Endothelial cell (in vitro differentiated cells): ENCODE measurements around the gene PHYHD1. TPM values are rescaled to one million over a fixed set of nuclear protein-coding genes. Genes with fewer than 3 reads are reported as not detected.

Source experiments
- DNase-seq: peaks from one replicate; pipeline ENCODE4 v3.0.0; 2021; ENCODE audit warnings: low spot score
- H3K27ac Mint-ChIP-seq: one replicate; pipeline ENCODE4 v1.8.0; 2021; ENCODE audit warnings: mixed read lengths, inconsistent platforms; ENCODE audit not compliant: unreplicated experiment
- H3K27me3 Mint-ChIP-seq: one replicate; pipeline ENCODE4 v1.8.0; 2021; ENCODE audit warnings: mild to moderate bottlenecking, moderate library complexity, mixed read lengths, inconsistent platforms; ENCODE audit not compliant: unreplicated experiment
- H3K36me3 Mint-ChIP-seq: one replicate; pipeline ENCODE4 v1.8.0; 2021; ENCODE audit warnings: mild to moderate bottlenecking, low read depth, mixed read lengths, inconsistent platforms; ENCODE audit not compliant: unreplicated experiment
- H3K4me1 Mint-ChIP-seq: one replicate; pipeline ENCODE4 v1.8.0; 2021; ENCODE audit warnings: mild to moderate bottlenecking, mixed read lengths, inconsistent platforms; ENCODE audit not compliant: unreplicated experiment
- H3K4me3 Mint-ChIP-seq: one replicate; pipeline ENCODE4 v1.8.0; 2021; ENCODE audit warnings: mild to moderate bottlenecking, mixed read lengths, inconsistent platforms; ENCODE audit not compliant: unreplicated experiment
- H3K9me3 Mint-ChIP-seq: one replicate; pipeline ENCODE4 v1.8.0; 2021; ENCODE audit warnings: mixed read lengths, inconsistent platforms; ENCODE audit not compliant: unreplicated experiment
- CTCF ChIP-seq: fragments of 200-600 bp; sonication (generic); IDR thresholded peaks from one replicate; pipeline ENCODE4 v1.5.0; 2021; ENCODE audit warnings: antibody characterized with exemption; ENCODE audit not compliant: unreplicated experiment
- total RNA-seq: library from RNA; stranded (reverse); fragmentation: NEBNext Ultra II Directional; extraction: Animal tissue kit (Norgen Biotek cat#: 25700); gene quantifications from one replicate; pipeline ENCODE4 v1.2.1, GENCODE V29; 2021; ENCODE audit not compliant: unreplicated experiment

Gene PHYHD1
- total RNA-seq, 1 donor from 2014 or later = 10.3 TPM

GRCh38 chr9:128884164-128884563 lies 36.6 kb upstream of the PHYHD1 start:
- Mint-ChIP-seq H3K27ac (peak overlapping the region; percentile 52), H3K4me3 (peak overlapping the region; percentile 51), H3K9me3 (no peaks in the 10 kb centered on the region), H3K36me3 (peaks cover 12% of the 10 kb centered on the region), H3K4me1 (peaks cover 50% of the 10 kb centered on the region), H3K27me3 (peaks cover 7% of the 10 kb centered on the region)
- no peak for DNase-seq
- TF ChIP-seq CTCF = no peak

DNA sequence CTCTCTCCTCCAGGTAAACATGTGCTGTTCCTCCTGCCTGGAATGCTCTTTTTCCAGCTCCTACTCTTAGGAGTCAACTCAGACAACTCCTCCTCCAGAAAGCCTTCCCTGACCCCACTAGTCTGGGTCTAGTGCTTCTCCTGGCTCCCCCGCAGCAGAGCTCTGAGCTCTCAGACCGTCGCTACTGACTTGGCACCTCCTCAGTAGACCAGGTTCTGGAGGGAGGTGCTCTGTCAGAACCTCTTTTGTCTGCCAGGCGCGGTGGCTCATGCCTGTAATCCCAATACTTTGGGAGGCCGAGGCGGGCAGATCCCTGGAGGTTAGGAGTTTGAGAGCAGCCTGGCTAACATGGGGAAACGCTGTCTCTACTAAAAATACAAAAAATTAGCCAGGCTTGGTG lies 35.4 kb upstream of the PHYHD1 start:
- H3K27ac Mint-ChIP-seq = no peak overlapping the region
- H3K4me3 Mint-ChIP-seq = peak overlapping the region; percentile 67
- peaks cover 10% of the 10 kb centered on the region for H3K27me3 Mint-ChIP-seq
- H3K36me3 Mint-ChIP-seq = peaks cover 12% of the 10 kb centered on the region
- TF ChIP-seq CTCF = no peak
- H3K9me3 Mint-ChIP-seq = no peaks in the 10 kb centered on the region
- peaks cover 50% of the 10 kb centered on the region for H3K4me1 Mint-ChIP-seq
- DNase-seq = no peak

DNA sequence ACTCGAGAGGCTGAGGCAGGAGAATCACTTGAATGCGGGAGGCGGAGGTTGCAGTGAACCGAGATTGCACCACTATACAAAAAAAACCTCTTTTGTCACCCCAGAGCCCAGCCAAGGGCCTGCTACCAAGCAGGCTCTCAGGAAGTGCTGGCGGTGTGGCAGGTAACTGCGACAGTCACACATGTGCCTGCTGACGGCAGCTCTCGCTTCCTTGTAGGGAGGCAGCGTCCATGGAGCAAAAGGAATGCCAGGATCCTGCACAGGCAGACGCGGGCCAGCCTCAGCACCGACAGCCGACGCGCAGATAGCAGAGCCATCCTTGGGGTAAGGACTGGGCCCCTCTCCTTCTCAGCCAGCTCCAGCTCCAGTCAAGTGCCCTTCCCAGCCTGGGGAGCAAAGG lies 35.0 kb upstream of the PHYHD1 start:
- no peak for DNase-seq
- Mint-ChIP-seq H3K36me3 (peaks cover 12% of the 10 kb centered on the region), H3K9me3 (no peaks in the 10 kb centered on the region), H3K4me3 (peak overlapping the region; percentile 67), H3K4me1 (peaks cover 48% of the 10 kb centered on the region), H3K27me3 (peaks cover 8% of the 10 kb centered on the region), H3K27ac (no peak overlapping the region)
- no peak for TF ChIP-seq CTCF

DNA sequence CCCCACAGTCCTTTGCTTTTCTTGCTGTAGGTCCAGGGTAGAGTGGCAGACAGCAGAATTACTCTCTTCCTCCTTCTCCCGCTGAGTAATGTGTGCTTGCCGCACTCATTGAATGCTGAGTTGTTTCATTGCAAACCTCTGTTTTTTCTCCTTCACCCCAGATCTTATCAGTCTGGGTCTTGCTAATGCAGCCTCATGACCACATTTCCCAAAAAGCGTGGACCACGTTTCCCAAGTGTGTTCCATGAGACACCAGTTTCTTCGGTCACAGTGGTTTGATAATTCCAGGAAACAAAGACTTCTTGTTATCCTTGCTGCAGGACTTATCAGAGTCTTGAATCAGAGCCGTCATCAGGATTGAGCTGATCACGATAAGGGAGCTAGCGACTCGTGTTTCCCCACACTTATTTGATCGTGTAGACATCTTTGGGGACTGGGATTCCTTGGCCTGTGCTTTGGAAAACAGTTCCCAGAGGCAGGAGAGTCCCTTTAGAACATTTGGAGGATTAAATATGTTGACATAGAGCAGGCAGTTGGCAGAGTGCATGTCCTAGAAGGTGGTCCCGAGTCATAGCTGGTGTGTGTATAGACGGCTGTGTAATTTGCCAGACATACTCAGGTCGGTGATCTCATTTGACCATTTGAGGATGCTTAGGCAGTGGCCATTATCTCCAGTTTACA lies 34.4 kb upstream of the PHYHD1 start:
- DNase-seq = no peak
- Mint-ChIP-seq H3K36me3 (peaks cover 12% of the 10 kb centered on the region), H3K4me3 (peak overlapping the region; percentile 82), H3K27ac (peak overlapping the region; percentile 43), H3K27me3 (peaks cover 8% of the 10 kb centered on the region), H3K4me1 (peaks cover 45% of the 10 kb centered on the region), H3K9me3 (no peaks in the 10 kb centered on the region)
- no peak for TF ChIP-seq CTCF

- no peak overlapping the region for H3K27ac Mint-ChIP-seq
- H3K36me3 Mint-ChIP-seq = peaks cover 12% of the 10 kb centered on the region
- peaks cover 41% of the 10 kb centered on the region for H3K4me1 Mint-ChIP-seq
- TF ChIP-seq CTCF = no peak
- peaks cover 8% of the 10 kb centered on the region for H3K27me3 Mint-ChIP-seq
- no peak overlapping the region for H3K4me3 Mint-ChIP-seq
- DNase-seq = no peak
- no peaks in the 10 kb centered on the region for H3K9me3 Mint-ChIP-seq
Observed at GRCh38 chr9:128887049-128887448, 33.7 kb upstream of the PHYHD1 start.
